ENCODE data around the gene RASGEF1B. TPM values are rescaled to one million over a fixed set of nuclear protein-coding genes. Genes with fewer than 3 reads are reported as not detected.

Gene RASGEF1B
- total RNA-seq, 1 experiment from 2014 or later = 7.5 TPM

DNA sequence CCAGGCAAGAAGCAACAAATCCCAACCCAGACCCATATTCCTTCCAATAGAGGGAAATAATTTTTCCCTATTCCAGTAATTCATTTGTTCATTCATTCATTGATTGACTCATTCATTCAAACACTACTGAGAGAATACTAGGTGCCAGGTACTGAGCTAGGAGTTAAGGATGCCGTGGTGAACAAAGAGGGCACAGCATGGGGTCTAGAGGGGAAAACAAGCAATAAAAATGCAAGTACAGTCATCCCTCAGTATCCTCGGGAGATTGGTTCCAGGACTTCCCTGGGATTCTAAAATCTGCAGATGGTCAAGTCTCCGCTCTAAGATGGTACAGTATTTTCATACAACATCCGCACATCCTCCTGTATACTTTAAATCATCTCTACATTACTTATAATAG is 18.7 kb downstream of the RASGEF1B start:
- no peak overlapping the region for H2BK5ac ChIP-seq (ENCODE audit: insufficient read length, low read length)
- no peak for DNase-seq

More for the DNA sequence above, 18.7 kb downstream of the RASGEF1B start:
- H2BK15ac ChIP-seq (ENCODE audit: low read depth, low read length) = no peak overlapping the region
- H3K4me1 Mint-ChIP-seq = peaks cover 24 to 25% of the 10 kb centered on the region in 2 experiments
- no peaks in the 10 kb centered on the region; the same call in 1 of the 2 replicates for H3K4me1 ChIP-seq (ENCODE audit: insufficient read depth, low read length)
- H2BK12ac ChIP-seq (ENCODE audit: insufficient read length, low read depth, low read length) = no peak overlapping the region
- H2AK5ac ChIP-seq (ENCODE audit: insufficient read length, low read length) = no peak overlapping the region
- H3K4me2 ChIP-seq (ENCODE audit: insufficient read depth, insufficient read length, low read length) = no peak overlapping the region
- no peaks in the 10 kb centered on the region for H3K27me3 ChIP-seq (ENCODE audit: insufficient read depth, low read length)
- H2AFZ ChIP-seq (ENCODE audit: low read length) = no peak overlapping the region
- H3K9ac ChIP-seq (ENCODE audit: extremely low read depth, insufficient read length, low read length) = no peak overlapping the region
- no CpG with 5 or more reads among the region's 4 CpGs for WGBS (ENCODE audit: extremely low coverage, insufficient read length, low lambda C conversion rate)
- H3K27ac ChIP-seq (ENCODE audit: insufficient read length, low read depth, low read length) = no peak overlapping the region
- H3K23me2 ChIP-seq (ENCODE audit: insufficient read length, low read depth, low read length, poor library complexity, severe bottlenecking) = no peaks in the 10 kb centered on the region
- H3K4me3 Mint-ChIP-seq = no peak overlapping the region
- no peak overlapping the region for H4K91ac ChIP-seq (ENCODE audit: insufficient read length, low read depth, low read length)
- no peak overlapping the region for H2BK20ac ChIP-seq (ENCODE audit: low read depth, low read length, poor library complexity, severe bottlenecking)
- H3K18ac ChIP-seq (ENCODE audit: insufficient read length, low read depth, low read length) = no peak overlapping the region
- H3T11ph ChIP-seq (ENCODE audit: low read length) = no peak overlapping the region
- H4K20me1 ChIP-seq (ENCODE audit: control insufficient read depth, insufficient read depth, insufficient read length) = no peaks in the 10 kb centered on the region
- H3K9me3 Mint-ChIP-seq = no peaks in the 10 kb centered on the region
- H3K4ac ChIP-seq (ENCODE audit: low read depth, low read length) = no peak overlapping the region
- H4K8ac ChIP-seq (replicated peaks; ENCODE audit: insufficient read length, low read depth, low read length) = no peak overlapping the region
- no peaks in the 10 kb centered on the region for H3K9me3 ChIP-seq (ENCODE audit: control insufficient read depth, low read depth, low read length)
- H4K5ac ChIP-seq (ENCODE audit: insufficient read length, low read depth, low read length) = no peak overlapping the region
- H3K14ac ChIP-seq (ENCODE audit: insufficient read depth, low read length) = no peak overlapping the region
- no peaks in the 10 kb centered on the region for H3K79me1 ChIP-seq (ENCODE audit: insufficient read depth, low read depth, low read length, poor library complexity, severe bottlenecking)
- TF ChIP-seq, protein P1, sequence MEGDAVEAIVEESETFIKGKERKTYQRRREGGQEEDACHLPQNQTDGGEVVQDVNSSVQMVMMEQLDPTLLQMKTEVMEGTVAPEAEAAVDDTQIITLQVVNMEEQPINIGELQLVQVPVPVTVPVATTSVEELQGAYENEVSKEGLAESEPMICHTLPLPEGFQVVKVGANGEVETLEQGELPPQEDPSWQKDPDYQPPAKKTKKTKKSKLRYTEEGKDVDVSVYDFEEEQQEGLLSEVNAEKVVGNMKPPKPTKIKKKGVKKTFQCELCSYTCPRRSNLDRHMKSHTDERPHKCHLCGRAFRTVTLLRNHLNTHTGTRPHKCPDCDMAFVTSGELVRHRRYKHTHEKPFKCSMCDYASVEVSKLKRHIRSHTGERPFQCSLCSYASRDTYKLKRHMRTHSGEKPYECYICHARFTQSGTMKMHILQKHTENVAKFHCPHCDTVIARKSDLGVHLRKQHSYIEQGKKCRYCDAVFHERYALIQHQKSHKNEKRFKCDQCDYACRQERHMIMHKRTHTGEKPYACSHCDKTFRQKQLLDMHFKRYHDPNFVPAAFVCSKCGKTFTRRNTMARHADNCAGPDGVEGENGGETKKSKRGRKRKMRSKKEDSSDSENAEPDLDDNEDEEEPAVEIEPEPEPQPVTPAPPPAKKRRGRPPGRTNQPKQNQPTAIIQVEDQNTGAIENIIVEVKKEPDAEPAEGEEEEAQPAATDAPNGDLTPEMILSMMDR (conservative IDR thresholded peaks at IDR 0.05) = no peak
- no peak overlapping the region for H2BK120ac ChIP-seq (ENCODE audit: low read depth, low read length, poor library complexity, severe bottlenecking)
- no peak overlapping the region for H3K56ac ChIP-seq (ENCODE audit: insufficient read length, low read depth, low read length)
- H3K79me2 ChIP-seq (ENCODE audit: insufficient read depth, low read length) = no peaks in the 10 kb centered on the region
- no peak overlapping the region for H3K27ac Mint-ChIP-seq
- H3K36me3 Mint-ChIP-seq (ENCODE audit: insufficient read depth in 1 of 3, low read depth in 3 of 3) = peaks cover 0 to 5% (median 0%) of the 10 kb centered on the region in 3 experiments; a peak in 3 of 7 replicates
- H3K27me3 Mint-ChIP-seq (ENCODE audit: low read depth) = no peaks in the 10 kb centered on the region
- no peak overlapping the region for H3K23ac ChIP-seq (ENCODE audit: insufficient read length, low read depth, low read length)

Measured in H9 (cell line).